ENCODE data around the gene RPP40.
"Not testable (repeated sequence)": the region's sequence is repeated elsewhere in the genome, so short reads cannot be mapped to it uniquely, and the experiment has no call there.

RPP40 gene, protein sequence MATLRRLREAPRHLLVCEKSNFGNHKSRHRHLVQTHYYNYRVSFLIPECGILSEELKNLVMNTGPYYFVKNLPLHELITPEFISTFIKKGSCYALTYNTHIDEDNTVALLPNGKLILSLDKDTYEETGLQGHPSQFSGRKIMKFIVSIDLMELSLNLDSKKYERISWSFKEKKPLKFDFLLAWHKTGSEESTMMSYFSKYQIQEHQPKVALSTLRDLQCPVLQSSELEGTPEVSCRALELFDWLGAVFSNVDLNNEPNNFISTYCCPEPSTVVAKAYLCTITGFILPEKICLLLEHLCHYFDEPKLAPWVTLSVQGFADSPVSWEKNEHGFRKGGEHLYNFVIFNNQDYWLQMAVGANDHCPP

DNA sequence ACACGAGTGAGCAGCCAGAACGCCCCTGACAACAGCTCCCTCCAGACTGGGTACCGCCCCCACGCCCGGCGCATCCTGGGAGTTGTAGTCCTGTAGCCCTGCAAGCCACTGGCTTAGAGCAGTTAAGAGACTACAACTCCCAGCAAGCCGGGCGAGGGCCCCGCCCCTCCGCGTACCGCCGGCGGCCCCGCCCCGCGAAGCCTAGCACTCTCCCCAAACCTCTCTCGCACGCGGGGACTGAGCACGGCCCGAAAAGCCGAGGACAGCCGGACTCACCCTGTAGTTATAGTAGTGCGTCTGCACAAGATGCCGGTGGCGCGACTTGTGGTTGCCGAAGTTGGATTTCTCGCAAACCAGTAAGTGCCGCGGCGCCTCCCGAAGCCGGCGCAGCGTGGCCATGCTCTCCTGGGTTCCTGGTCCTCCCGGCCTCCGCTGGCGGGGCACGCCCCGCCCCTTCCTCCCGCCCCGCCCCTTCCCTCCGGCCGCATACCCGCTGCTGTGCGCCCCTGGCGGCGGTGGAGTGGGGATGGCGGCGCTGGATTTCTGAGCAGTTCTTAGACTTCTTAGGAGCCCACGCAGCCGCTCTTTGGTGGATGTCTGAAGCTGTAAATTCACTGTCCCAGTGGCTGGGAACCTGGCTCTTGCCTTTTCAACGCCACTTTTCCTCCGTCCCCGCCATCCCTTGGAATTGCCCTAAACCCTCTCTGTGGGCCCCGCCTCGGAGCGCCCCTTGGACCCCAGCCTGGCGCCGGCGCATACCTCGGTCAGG, at the start of gene RPP40:
Gene RPP40, minus strand, starts transcription at position 434 of the 769 bp plus-strand sequence. Its CDS starts 35 bp downstream, at position 399.
- peak; percentile 92 to 99 (median 97) for DNase-seq

- DNase-seq, result no peak
These were observed 49.2 kb upstream of the RPP40 start for GRCh38 chr6:5053038-5053437.

- no peak for DNase-seq
These were observed 47.6 kb upstream of the RPP40 start for GRCh38 chr6:5051394-5051793.

DNA sequence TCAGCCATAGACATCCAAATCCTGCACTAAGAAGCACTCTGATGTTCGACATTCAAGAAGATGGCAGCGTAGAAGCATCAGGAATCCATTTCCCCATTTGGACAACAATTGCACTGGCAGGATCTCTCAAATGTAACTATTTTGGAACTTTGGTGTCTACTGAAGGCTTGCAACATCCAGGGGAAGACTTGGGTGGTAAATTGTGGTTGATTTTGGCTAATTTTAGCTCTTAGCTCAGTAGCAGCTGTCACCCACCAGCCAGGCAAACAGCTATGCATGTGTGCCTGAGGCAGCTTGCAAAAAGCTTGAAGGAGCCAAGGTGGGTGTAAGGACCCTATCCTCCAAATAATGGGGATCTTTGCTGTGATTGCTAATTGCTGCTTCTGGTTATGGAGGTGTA, 46.2 kb upstream of the RPP40 start:
- no peak for DNase-seq

- no peak for DNase-seq
These were observed 42.6 kb upstream of the RPP40 start for GRCh38 chr6:5046430-5046829.

DNA sequence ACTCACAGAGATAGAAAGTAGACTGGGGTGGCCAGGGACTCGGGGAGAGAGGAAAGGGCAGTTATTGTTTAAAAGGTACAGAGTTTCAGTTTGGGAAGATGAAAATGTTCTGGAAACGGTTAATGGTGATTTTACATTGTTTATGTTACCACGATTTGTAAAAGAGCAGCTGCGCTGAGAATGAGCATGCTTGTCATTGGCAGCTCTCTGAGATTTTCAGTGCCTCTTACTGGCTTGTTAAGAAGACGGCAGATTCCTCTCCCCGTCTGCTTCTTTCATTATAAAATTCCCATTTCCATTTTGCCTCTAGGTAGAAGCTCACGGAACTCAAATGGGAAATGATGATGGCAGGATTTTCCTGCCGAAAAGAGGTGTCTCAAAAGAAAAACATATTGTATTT, 41.6 kb upstream of the RPP40 start:
- DNase-seq, result no peak

DNA sequence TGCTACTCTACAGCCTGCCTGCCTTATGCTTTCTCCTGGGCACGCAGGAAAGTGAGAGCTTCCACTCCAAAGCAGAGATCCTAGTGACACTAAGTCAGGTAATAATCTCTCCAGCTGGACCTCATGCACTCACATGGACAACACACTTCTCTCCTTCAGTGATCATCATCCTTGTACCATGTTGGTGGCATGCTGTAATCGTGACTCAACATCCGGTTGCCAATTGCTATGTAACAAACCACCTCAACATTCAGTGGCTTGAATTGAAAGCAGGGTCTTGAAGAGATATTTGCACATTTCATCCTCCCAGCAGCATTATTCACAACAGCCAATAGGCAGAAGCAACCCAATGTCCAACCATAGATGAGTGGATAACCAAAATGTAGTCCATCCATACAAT, 41.0 kb upstream of the RPP40 start:
- no peak for DNase-seq

GRCh38 chr6:5042436-5042835, 38.6 kb upstream of the RPP40 start:
- no peak for DNase-seq

GRCh38 chr6:5041955-5042354, 38.1 kb upstream of the RPP40 start:
- DNase-seq, result no peak

GRCh38 chr6:5036269-5036668, 32.4 kb upstream of the RPP40 start:
- DNase-seq, result no peak

DNA sequence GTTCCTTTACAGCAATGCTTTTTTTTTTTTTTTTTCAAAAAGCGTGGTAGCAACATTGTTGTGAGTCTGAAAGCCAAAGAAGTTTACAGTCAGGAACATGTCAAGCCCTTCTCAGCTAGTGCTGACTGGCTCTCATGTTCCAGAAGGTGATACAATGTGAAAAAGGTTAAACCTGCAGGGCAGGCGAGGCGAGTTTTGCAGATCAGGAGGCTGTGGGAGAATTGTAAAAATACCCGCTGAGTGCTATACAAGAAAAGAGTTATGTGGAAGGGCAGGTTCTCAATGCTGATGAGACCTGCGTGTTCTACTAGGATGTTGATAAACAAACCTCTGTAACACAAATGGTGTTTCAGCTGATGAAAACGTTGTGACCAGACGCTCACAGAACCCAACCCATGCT, 30.9 kb upstream of the RPP40 start:
- DNase-seq, result no peak

- DNase-seq, result no peak
These were observed 30.5 kb upstream of the RPP40 start for GRCh38 chr6:5034328-5034727.

GRCh38 chr6:5033214-5033904, 29.5 kb upstream of the RPP40 start:
- DNase-seq, result not testable (repeated sequence)

- not testable (repeated sequence) for DNase-seq
These were observed 28.9 kb upstream of the RPP40 start for GRCh38 chr6:5032706-5033105.

- DNase-seq, result no peak
These were observed 27.3 kb upstream of the RPP40 start for GRCh38 chr6:5031150-5031549.

DNA sequence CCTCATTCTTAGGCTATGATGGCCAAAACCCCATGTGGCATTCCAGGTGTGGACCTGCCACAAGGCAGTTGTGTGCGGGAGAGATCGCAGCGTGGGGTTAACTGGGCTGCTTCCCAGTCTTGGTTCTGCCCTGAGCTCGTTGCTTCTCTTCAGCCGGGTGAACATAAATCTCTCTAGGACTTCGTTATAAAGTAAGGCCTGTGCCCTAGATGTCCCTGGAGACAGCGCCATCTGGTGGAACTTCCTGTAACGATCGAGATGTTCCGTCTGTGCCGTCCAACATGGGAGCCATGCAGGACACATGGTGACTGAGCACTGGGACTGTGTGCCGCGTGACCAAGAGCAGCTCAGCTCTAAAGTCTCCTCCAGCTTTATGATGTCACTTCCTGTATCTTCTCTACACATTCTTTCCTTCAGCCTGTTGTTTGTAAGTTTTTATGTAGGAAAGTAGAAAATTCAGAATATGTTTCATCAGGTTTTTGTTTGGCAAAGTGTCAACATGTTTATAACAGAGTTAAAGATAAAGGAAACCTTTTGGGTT, 26.8 kb upstream of the RPP40 start:
- DNase-seq, result peak; percentile 8 to 51 (median 33)

- no peak for DNase-seq
These were observed 25.8 kb upstream of the RPP40 start for GRCh38 chr6:5029609-5030008.

DNA sequence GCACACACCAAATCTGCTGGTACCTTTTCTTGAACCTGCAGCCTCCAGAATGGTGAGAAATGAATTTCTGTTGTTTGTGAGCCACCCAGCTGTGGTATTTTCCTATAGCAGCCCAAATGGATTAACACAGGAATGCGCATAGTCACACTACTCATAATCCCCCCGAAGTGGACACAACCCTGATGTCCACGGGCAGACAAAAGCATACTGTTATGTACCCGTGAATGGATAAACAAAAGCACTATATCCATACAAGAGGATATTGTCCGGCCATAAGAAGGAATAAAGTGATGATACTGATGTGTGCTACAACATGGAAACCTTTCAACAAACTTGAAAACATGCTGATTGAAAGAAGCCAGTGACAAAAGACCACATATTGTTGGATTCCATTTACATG, 25.1 kb upstream of the RPP40 start:
- DNase-seq, result no peak

DNA sequence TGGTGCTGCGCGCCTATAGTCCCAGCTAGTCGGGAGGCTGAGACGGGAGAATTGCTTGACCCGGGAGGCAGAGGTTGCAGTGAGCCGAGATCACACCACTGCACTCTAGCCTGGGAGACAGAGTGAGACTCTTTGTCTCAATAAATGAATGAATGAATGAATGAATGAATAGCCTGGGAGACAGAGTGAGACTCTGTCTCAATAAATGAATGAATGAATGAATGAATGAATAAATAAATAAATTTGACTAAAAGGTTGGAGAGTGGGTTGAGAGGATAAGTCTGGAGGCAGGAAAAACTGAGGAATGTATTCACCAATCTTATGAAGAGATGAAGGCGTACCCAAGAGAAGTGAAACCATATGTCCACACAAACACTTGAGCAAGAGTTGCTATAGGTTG, 24.5 kb upstream of the RPP40 start:
- no peak for DNase-seq

GRCh38 chr6:5025911-5026819, 22.3 kb upstream of the RPP40 start:
- DNase-seq, result no peak

- DNase-seq, result no peak
These were observed 20.1 kb upstream of the RPP40 start for GRCh38 chr6:5023923-5024322.

DNA sequence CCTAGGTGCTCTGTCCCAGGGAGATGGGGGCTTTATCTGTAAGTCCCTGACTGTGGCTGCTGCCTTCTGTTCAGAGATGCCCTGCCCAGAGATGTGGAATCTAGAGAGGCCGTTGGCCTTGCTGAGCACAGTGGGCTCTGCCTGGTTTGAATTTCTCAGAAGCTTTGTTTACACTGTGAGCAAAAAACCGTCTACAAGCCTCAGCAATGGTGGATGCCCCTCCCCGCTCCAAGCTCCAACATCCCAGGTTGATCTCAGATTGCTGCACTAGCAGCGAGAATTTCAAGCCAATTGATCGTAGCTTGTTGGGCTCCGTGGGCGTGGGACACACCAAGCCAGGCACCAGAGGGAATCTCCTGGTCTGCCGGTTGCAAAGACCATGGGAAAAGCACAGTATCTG, 16.3 kb upstream of the RPP40 start:
- no peak for DNase-seq
